Stimulated activated naive CD8-positive, alpha-beta T cell treated with anti-CD3 and anti-CD28 coated beads, Interleukin-15, Interleukin-2, amounts not matched to agents 100 ng/mL and 50 ng/mL, for 24 hours (primary cell): Measurements from ENCODE around the gene MEI4.
"Not testable (repeated sequence)": the region's sequence is repeated elsewhere in the genome, so short reads cannot be mapped to it uniquely, and the experiment has no call there.

Experiments
- H3K27ac Mint-ChIP-seq: one replicate; pipeline ENCODE4 v1.8.0; 2021; ENCODE audit warnings: mild to moderate bottlenecking, mixed read lengths
- H3K27me3 Mint-ChIP-seq: one replicate; pipeline ENCODE4 v1.8.0; 2021; ENCODE audit warnings: mixed read lengths
- H3K36me3 Mint-ChIP-seq: one replicate; pipeline ENCODE4 v1.8.0; 2021; ENCODE audit warnings: low read depth, mixed read lengths
- H3K4me1 Mint-ChIP-seq: one replicate; pipeline ENCODE4 v1.8.0; 2021; ENCODE audit warnings: low read depth, mixed read lengths
- H3K4me3 Mint-ChIP-seq: one replicate; pipeline ENCODE4 v1.8.0; 2021; ENCODE audit warnings: mild to moderate bottlenecking, mixed read lengths
- H3K9me3 Mint-ChIP-seq: one replicate; pipeline ENCODE4 v1.8.0; 2021; ENCODE audit warnings: mixed read lengths

The MEI4 gene

DNA sequence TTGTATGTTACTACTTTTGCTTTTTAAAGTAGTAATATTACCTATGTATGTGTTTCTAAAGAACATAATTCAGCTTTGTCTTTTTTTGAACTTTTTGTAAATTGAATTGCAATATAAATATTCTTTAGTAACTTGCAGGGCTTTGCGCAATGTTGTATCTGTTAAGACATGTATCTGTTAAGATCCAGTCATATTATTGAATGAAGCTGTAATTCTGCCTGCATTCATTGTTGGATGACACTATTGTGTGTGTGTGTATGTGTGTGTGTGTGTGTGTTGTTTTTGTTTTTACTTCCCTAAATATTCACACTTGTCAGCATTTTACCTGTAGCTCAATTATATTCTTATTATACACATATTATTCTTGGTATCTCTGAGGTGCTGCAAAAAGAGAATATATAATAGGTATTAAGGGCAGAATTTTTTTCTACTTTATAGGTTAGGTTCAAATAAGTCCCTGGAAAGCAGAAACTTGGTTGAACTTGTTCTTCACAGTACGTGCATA lies 164.0 kb downstream of the MEI4 start:
- Mint-ChIP-seq H3K36me3 (no peaks in the 10 kb centered on the region), H3K27me3 (no peaks in the 10 kb centered on the region), H3K4me3 (no peak overlapping the region), H3K4me1 (no peaks in the 10 kb centered on the region), H3K9me3 (no peaks in the 10 kb centered on the region), H3K27ac (no peak overlapping the region)

DNA sequence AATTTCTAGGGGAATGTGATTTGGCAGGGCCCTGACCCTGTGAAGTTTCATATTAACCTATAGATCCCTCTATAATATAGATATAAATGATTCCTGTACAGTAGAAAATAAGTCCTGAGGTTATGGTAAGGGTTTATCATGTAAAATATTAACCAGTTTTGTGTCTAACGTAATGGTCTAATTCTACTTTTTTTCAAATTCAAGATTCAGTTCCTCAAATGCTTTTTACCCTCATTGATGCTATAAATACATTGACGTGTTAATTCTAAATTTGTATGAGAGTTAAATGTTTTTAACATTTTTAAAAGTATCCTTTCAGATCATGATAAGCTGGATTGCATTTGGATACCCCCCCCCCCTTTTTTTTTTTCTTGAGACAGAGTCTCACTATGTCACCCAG lies 169.4 kb downstream of the MEI4 start:
- peaks cover 6% of the 10 kb centered on the region for H3K9me3 Mint-ChIP-seq
- no peaks in the 10 kb centered on the region for H3K4me1 Mint-ChIP-seq
- no peaks in the 10 kb centered on the region for H3K36me3 Mint-ChIP-seq
- H3K27me3 Mint-ChIP-seq = no peaks in the 10 kb centered on the region
- H3K4me3 Mint-ChIP-seq = no peak overlapping the region
- H3K27ac Mint-ChIP-seq = no peak overlapping the region

- H3K4me3 Mint-ChIP-seq = no peak overlapping the region
- H3K27me3 Mint-ChIP-seq = no peaks in the 10 kb centered on the region
- H3K9me3 Mint-ChIP-seq = peaks cover 6% of the 10 kb centered on the region
- no peak overlapping the region for H3K27ac Mint-ChIP-seq
- H3K4me1 Mint-ChIP-seq = no peaks in the 10 kb centered on the region
- H3K36me3 Mint-ChIP-seq = no peaks in the 10 kb centered on the region
Observed at GRCh38 chr6:77825204-77825603, 172.4 kb downstream of the MEI4 start.

- H3K36me3 Mint-ChIP-seq = no peaks in the 10 kb centered on the region
Observed at GRCh38 chr6:77829736-77830135, 176.9 kb downstream of the MEI4 start.

DNA sequence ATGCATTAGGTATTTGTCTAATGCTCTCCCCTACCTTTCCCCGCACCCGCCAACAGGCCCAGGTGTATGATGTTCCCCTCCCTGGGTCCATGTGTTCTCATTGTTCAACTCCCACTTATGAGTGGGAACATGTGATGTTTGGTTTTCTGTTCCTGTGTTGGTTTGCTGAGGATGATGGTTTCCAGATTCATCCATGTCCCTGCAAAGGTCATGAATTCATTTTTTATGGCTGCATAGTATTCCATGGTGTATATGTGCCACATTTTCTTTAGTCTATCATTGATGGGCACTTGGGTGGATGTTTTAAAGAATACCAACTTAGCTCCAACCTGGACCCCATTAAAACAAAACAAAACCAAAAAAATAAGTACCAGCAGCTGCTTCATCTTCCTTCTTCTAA lies 180.9 kb downstream of the MEI4 start:
- H3K9me3 Mint-ChIP-seq, H3K4me3 Mint-ChIP-seq, H3K36me3 Mint-ChIP-seq, H3K27ac Mint-ChIP-seq, H3K4me1 Mint-ChIP-seq, H3K27me3 Mint-ChIP-seq: not testable (repeated sequence)

More at GRCh38 chr6:77829736-77830135, 176.9 kb downstream of the MEI4 start:
- H3K27me3 Mint-ChIP-seq = no peaks in the 10 kb centered on the region
- peaks cover 15% of the 10 kb centered on the region for H3K9me3 Mint-ChIP-seq
- no peak overlapping the region for H3K4me3 Mint-ChIP-seq
- no peak overlapping the region for H3K27ac Mint-ChIP-seq
- no peaks in the 10 kb centered on the region for H3K4me1 Mint-ChIP-seq

GRCh38 chr6:77834591-77834996 lies 181.8 kb downstream of the MEI4 start:
- Mint-ChIP-seq H3K36me3 (no peaks in the 10 kb centered on the region), H3K4me3 (no peak overlapping the region), H3K27me3 (no peaks in the 10 kb centered on the region), H3K27ac (no peak overlapping the region), H3K4me1 (no peaks in the 10 kb centered on the region), H3K9me3 (peaks cover 10% of the 10 kb centered on the region)

- Mint-ChIP-seq H3K27ac (no peak overlapping the region), H3K4me1 (no peaks in the 10 kb centered on the region), H3K4me3 (no peak overlapping the region)
Observed at GRCh38 chr6:77837034-77837784, 184.4 kb downstream of the MEI4 start.

DNA sequence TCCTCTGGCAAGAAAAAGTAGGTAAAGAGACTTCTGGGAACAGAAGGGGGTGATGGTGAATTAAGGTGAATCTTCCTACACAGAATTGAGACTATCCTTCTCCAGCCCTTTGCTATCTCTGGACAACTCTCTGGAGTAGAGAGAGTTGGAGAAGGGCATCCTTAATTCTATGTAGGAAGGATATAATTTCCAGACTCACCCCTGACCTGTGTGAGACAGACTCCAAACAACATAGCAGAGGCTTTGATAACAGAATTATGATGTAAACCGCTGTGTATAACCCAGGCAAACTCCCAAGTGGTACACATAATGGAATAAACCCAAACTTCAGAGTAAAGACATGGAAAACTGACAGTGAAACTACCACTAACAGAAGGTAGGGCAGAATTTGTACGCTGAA lies 186.5 kb downstream of the MEI4 start:
- H3K9me3 Mint-ChIP-seq = no peaks in the 10 kb centered on the region
- no peaks in the 10 kb centered on the region for H3K36me3 Mint-ChIP-seq
- H3K27me3 Mint-ChIP-seq = no peaks in the 10 kb centered on the region
- no peak overlapping the region for H3K27ac Mint-ChIP-seq
- H3K4me3 Mint-ChIP-seq = no peak overlapping the region
- no peaks in the 10 kb centered on the region for H3K4me1 Mint-ChIP-seq

More at GRCh38 chr6:77837034-77837784, 184.4 kb downstream of the MEI4 start:
- H3K9me3 Mint-ChIP-seq = peaks cover 6% of the 10 kb centered on the region
- H3K36me3 Mint-ChIP-seq = no peaks in the 10 kb centered on the region
- no peaks in the 10 kb centered on the region for H3K27me3 Mint-ChIP-seq

DNA sequence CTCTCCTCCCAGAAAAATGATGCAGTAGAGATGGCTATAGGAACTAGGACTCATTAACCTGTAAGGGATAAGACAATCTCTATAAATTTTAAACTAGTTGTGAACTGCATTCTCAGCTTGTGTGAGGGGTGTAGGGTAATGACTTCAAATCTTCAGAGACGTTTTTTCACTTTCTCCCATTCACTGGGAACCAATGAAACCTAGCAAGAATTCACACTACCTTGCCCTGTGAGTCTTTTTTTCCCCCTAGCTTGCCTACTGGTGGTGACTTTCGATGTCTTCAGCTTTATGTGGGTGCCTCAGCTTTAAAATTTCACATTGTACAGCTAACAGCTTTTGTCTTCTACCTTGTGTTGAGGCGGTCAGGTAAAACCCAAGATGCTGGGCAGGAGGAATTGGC lies 192.0 kb downstream of the MEI4 start:
- H3K27ac Mint-ChIP-seq = no peak overlapping the region

DNA sequence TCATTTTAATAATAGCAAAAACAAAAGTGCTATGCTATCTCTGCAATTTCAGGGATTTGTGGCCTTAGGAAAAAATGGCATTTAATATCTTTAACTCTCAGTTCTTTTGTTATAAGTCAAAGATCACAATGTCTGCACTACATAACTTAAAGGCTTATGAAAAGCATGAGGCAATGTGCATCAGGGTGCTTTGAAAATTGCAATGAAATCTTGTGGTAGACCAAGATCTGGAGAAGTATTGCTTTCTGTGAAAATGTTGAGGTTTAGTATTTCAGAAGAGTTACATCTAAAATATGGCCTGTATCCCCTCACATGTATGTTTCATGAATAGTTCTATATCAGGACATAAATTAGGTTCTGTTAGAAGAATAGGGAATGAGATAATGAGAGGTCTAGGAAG lies 200.6 kb downstream of the MEI4 start:
- no peaks in the 10 kb centered on the region for H3K4me1 Mint-ChIP-seq
- H3K27ac Mint-ChIP-seq = no peak overlapping the region
- H3K27me3 Mint-ChIP-seq = no peaks in the 10 kb centered on the region
- H3K4me3 Mint-ChIP-seq = no peak overlapping the region
- H3K9me3 Mint-ChIP-seq = no peaks in the 10 kb centered on the region
- no peaks in the 10 kb centered on the region for H3K36me3 Mint-ChIP-seq

More for the DNA sequence above, 192.0 kb downstream of the MEI4 start:
- H3K4me3 Mint-ChIP-seq = no peak overlapping the region
- peaks cover 6% of the 10 kb centered on the region for H3K9me3 Mint-ChIP-seq
- H3K4me1 Mint-ChIP-seq = no peaks in the 10 kb centered on the region
- no peaks in the 10 kb centered on the region for H3K36me3 Mint-ChIP-seq
- H3K27me3 Mint-ChIP-seq = no peaks in the 10 kb centered on the region

GRCh38 chr6:77856391-77856790 lies 203.6 kb downstream of the MEI4 start:
- no peak overlapping the region for H3K27ac Mint-ChIP-seq
- no peaks in the 10 kb centered on the region for H3K4me1 Mint-ChIP-seq
- H3K27me3 Mint-ChIP-seq = no peaks in the 10 kb centered on the region
- H3K9me3 Mint-ChIP-seq = peaks cover 7% of the 10 kb centered on the region
- no peak overlapping the region for H3K4me3 Mint-ChIP-seq
- H3K36me3 Mint-ChIP-seq = no peaks in the 10 kb centered on the region

DNA sequence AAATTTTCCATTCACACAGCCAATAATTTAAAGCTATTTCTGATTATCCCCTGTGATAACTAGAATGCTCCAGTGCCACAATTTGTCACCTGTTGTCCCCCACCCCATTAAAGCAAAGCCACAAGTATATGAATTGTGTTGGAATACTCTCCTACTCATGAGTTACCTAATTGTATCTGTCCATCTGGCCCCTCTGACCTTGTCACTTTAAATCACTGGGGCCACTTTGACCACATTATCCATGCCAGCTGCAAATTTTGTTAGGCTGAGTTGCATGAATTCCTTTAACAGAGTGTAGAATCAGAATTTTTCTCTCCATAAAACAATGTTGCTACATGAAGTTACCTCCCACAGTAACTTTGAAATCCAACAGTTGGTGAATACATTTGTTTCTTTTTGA lies 204.6 kb downstream of the MEI4 start:
- H3K4me1 Mint-ChIP-seq = no peaks in the 10 kb centered on the region
- H3K27me3 Mint-ChIP-seq = no peaks in the 10 kb centered on the region
- peaks cover 7% of the 10 kb centered on the region for H3K9me3 Mint-ChIP-seq
- no peaks in the 10 kb centered on the region for H3K36me3 Mint-ChIP-seq
- no peak overlapping the region for H3K4me3 Mint-ChIP-seq
- no peak overlapping the region for H3K27ac Mint-ChIP-seq

- Mint-ChIP-seq H3K9me3 (peaks cover 9% of the 10 kb centered on the region), H3K36me3 (no peaks in the 10 kb centered on the region), H3K27ac (no peak overlapping the region), H3K4me1 (no peaks in the 10 kb centered on the region), H3K27me3 (no peaks in the 10 kb centered on the region), H3K4me3 (no peak overlapping the region)
Observed at GRCh38 chr6:77876300-77876699, 223.5 kb downstream of the MEI4 start.

- Mint-ChIP-seq H3K9me3 (peaks cover 9% of the 10 kb centered on the region), H3K27me3 (no peaks in the 10 kb centered on the region), H3K4me3 (no peak overlapping the region), H3K27ac (no peak overlapping the region), H3K36me3 (no peaks in the 10 kb centered on the region), H3K4me1 (no peaks in the 10 kb centered on the region)
Observed at GRCh38 chr6:77879527-77879926, 226.7 kb downstream of the MEI4 start.

- H3K27ac Mint-ChIP-seq = no peak overlapping the region
- peaks cover 4% of the 10 kb centered on the region for H3K9me3 Mint-ChIP-seq
- no peaks in the 10 kb centered on the region for H3K27me3 Mint-ChIP-seq
- no peaks in the 10 kb centered on the region for H3K4me1 Mint-ChIP-seq
- no peaks in the 10 kb centered on the region for H3K36me3 Mint-ChIP-seq
- no peak overlapping the region for H3K4me3 Mint-ChIP-seq
Observed at GRCh38 chr6:77880501-77880900, 227.7 kb downstream of the MEI4 start.

DNA sequence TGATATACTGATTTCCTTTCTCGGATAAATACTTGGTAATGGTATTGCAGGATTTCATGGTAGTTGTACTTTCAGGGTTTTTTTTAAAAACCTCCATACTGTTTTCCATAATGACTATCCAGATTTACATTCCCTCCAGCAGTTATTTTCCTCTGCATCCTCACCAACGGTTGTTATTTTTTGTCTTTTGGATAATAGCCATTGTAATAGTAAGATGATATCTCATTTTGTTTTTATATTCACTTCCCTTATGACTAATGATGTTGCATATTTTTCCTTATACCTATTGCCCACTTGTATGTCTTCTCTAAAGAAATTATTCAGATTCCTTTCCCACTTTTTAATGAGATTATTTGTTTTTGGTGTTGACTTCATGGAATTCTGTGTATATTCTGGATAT lies 231.0 kb downstream of the MEI4 start:
- H3K4me1 Mint-ChIP-seq = no peaks in the 10 kb centered on the region
- H3K27me3 Mint-ChIP-seq = no peaks in the 10 kb centered on the region
- peaks cover 4% of the 10 kb centered on the region for H3K9me3 Mint-ChIP-seq
- no peaks in the 10 kb centered on the region for H3K36me3 Mint-ChIP-seq
- no peak overlapping the region for H3K27ac Mint-ChIP-seq
- no peak overlapping the region for H3K4me3 Mint-ChIP-seq
